ENCODE results near the gene TEC. TPM values are rescaled to one million over a fixed set of nuclear protein-coding genes. Genes with fewer than 3 reads are reported as not detected.
A peak's percentile ranks its signal among the peaks of the same experiment; 100 is the strongest.

TEC gene
- total RNA-seq, 5 donors from 2014 or later (not counting 1 experiment from before 2014, with no cell fraction given), result 1.7 to 5.4 (median 2.5) TPM

DNA sequence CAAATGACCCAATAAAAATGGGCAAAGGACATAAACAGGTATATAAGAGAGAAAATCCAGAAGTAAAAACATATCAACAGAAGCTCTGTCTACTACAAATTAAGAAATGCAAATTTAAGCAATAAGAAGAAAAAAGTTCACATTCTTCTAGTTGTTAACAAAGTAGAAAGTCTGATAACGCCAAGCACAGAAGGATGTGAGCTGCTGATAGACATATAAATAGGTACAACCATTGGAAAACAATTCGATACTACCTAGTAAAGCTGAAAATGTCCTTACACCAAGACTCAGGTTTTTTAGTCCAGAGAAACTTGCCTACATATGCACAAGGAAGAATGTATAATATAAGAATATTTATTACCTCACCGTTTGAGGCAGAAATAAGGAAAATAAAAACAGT lies 35.9 kb upstream of the TEC start:
- H3K4me3 ChIP-seq (ENCODE audit: control insufficient read depth in 1 of 2, extremely low read depth in 1 of 2, low read length in 1 of 2), result no peak overlapping the region
- Mint-ChIP-seq H3K4me1 (no peaks in the 10 kb centered on the region), H3K27ac (no peak overlapping the region), H3K4me3 (no peak overlapping the region), H3K27me3 (peaks cover 9 to 15% of the 10 kb centered on the region in 2 donors), H3K9me3 (no peaks in the 10 kb centered on the region), H3K36me3 (no peaks in the 10 kb centered on the region)
- no peaks in the 10 kb centered on the region for H3K9me3 ChIP-seq
- no peak for ATAC-seq (replicated peaks in 1 of 4)
- DNase-seq, result no peak
- ChIA-PET POLR2A (no interaction called here), CTCF (interaction anchor here in 1 of 2 donors (1.1 kb wide), 1 partner anchor 15 kb away, joined by 3 read pairs; no protein-coding TSS in a partner anchor)
- no CpG with 5 or more reads among the region's 3 CpGs for WGBS (ENCODE audit: insufficient coverage)
- H3K4me1 ChIP-seq (ENCODE audit: control insufficient read depth in 1 of 2, extremely low read depth in 1 of 2, insufficient read depth in 2 of 2, low read length in 2 of 2), result no peaks in the 10 kb centered on the region
- H3K27ac ChIP-seq (ENCODE audit: low read length), result no peak overlapping the region
- no peaks in the 10 kb centered on the region for H3K36me3 ChIP-seq (ENCODE audit: control insufficient read depth in 2 of 2, extremely low read depth in 1 of 2, insufficient read depth in 1 of 2, low read length in 1 of 2)
- no peaks in the 10 kb centered on the region for H3K27me3 ChIP-seq (replicated peaks in 1 of 2; ENCODE audit: control insufficient read depth in 2 of 2, extremely low read depth in 1 of 2, insufficient read depth in 2 of 2, low read length in 1 of 2)

DNA sequence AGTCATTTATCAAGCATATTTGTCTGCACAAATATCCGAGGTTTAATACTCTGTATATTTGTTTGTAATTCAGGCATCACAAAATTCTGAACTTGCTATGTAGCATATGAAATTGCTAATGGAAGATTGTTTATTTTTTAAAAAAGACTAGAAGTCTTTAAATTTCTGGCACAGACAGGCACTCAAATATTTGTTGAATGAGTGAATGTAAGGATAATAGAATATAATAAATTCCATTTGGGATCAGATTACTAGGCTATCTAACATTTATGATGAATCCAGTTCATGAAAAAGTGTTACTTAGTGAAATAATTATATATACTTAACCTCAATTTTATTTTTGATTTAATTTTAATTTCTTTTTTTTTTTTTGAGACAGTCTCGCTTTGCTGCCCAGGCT lies 30.4 kb upstream of the TEC start:
- H3K4me1 ChIP-seq (ENCODE audit: control insufficient read depth in 1 of 2, extremely low read depth in 1 of 2, insufficient read depth in 2 of 2, low read length in 2 of 2), result no peaks in the 10 kb centered on the region
- no peak overlapping the region for H3K4me3 ChIP-seq (ENCODE audit: control insufficient read depth in 1 of 2, extremely low read depth in 1 of 2, low read length in 1 of 2)
- Mint-ChIP-seq H3K27ac (no peak overlapping the region), H3K27me3 (peaks cover 11 to 19% of the 10 kb centered on the region in 2 donors), H3K4me1 (peaks cover 4 to 13% (median 6%) of the 10 kb centered on the region in 3 donors), H3K36me3 (no peaks in the 10 kb centered on the region), H3K4me3 (no peak overlapping the region), H3K9me3 (no peaks in the 10 kb centered on the region)
- no peak overlapping the region for H3K27ac ChIP-seq (ENCODE audit: low read length)
- CTCF ChIA-PET, result no interaction called here
- WGBS (ENCODE audit: insufficient coverage), result no CpG with 5 or more reads among the region's 2 CpGs
- ATAC-seq (replicated peaks in 1 of 4), result no peak
- no peaks in the 10 kb centered on the region for H3K27me3 ChIP-seq (replicated peaks in 1 of 2; ENCODE audit: control insufficient read depth in 2 of 2, extremely low read depth in 1 of 2, insufficient read depth in 2 of 2, low read length in 1 of 2)
- POLR2A ChIA-PET, result no interaction called here
- H3K9me3 ChIP-seq, result no peaks in the 10 kb centered on the region
- no peaks in the 10 kb centered on the region for H3K36me3 ChIP-seq (ENCODE audit: control insufficient read depth in 2 of 2, extremely low read depth in 1 of 2, insufficient read depth in 1 of 2, low read length in 1 of 2)
- no peak for DNase-seq

DNA sequence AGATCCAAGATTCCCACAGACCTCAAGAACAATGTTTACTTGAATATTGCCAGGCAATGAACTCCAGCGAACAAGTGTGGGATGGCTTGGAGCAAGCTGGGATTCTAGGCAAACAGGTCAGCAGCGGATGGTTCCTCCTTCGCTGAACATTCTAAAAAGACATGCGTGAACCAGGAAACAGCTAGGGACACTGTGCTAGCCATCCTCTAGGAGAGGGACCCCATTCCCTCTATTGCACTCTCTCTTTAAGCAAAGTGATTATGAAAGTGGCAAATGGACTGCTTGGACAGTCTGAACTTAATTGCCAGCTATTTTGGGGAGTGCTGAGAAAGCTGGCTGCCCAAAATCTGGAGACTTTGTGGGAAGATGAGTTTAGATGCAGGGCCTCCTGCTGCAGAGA lies 29.9 kb upstream of the TEC start:
- no peak overlapping the region for H3K4me3 Mint-ChIP-seq
- ChIA-PET CTCF (no interaction called here), POLR2A (no interaction called here)
- H3K4me1 Mint-ChIP-seq, result peaks cover 4 to 13% (median 6%) of the 10 kb centered on the region in 3 donors
- no peak overlapping the region for H3K27ac Mint-ChIP-seq
- no peak for ATAC-seq (replicated peaks in 1 of 4)
- no peak for DNase-seq
- H3K36me3 Mint-ChIP-seq, result no peaks in the 10 kb centered on the region
- Histone ChIP-seq H3K36me3 (ENCODE audit: control insufficient read depth in 2 of 2, extremely low read depth in 1 of 2, insufficient read depth in 1 of 2, low read length in 1 of 2) (no peaks in the 10 kb centered on the region), H3K27me3 (replicated peaks in 1 of 2; ENCODE audit: control insufficient read depth in 2 of 2, extremely low read depth in 1 of 2, insufficient read depth in 2 of 2, low read length in 1 of 2) (no peaks in the 10 kb centered on the region), H3K27ac (ENCODE audit: low read length) (no peak overlapping the region), H3K4me1 (ENCODE audit: control insufficient read depth in 1 of 2, extremely low read depth in 1 of 2, insufficient read depth in 2 of 2, low read length in 2 of 2) (no peaks in the 10 kb centered on the region), H3K9me3 (no peaks in the 10 kb centered on the region), H3K4me3 (ENCODE audit: control insufficient read depth in 1 of 2, extremely low read depth in 1 of 2, low read length in 1 of 2) (no peak overlapping the region)
- H3K27me3 Mint-ChIP-seq, result peaks cover 11 to 19% of the 10 kb centered on the region in 2 donors
- H3K9me3 Mint-ChIP-seq, result no peaks in the 10 kb centered on the region
- 100% methylated on average over 1 of the region's 4 CpGs for WGBS (ENCODE audit: insufficient coverage)

DNA sequence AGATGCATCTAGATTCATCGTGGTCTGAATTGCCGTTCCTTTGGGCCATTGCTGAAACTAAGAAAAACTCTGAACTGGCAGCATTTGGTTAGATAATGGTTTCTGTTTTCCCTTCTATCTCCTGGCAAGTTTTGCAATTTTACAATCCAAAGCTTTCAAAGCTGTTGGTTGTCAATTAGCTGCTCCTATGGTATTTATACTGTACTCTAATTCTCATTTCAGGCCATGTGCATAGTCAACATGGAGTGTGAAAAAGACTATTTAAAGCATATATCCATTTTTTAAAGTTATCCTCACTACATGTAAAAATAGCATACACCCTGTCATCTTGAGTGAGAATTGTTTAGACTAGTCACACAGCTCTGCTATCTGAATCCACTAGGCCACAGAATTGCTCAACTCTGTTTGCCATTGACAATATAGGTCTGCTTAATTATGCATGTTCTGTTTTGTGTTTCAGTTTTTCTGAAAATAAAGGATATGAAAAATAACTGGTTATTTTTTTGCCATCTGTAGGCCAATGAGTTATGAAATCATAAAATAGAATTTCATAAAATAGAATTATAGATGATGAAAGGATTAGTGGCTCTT lies 27.7 kb upstream of the TEC start:
- H3K36me3 ChIP-seq (ENCODE audit: control insufficient read depth in 2 of 2, extremely low read depth in 1 of 2, insufficient read depth in 1 of 2, low read length in 1 of 2), result no peaks in the 10 kb centered on the region
- no CpG with 5 or more reads among the region's 2 CpGs for WGBS (ENCODE audit: insufficient coverage)
- ATAC-seq (replicated peaks in 1 of 4) (no peak), DNase-seq (no peak)
- H3K4me3 ChIP-seq (ENCODE audit: control insufficient read depth in 1 of 2, extremely low read depth in 1 of 2, low read length in 1 of 2), result no peak overlapping the region
- CTCF ChIA-PET, result no interaction called here
- no peak overlapping the region for H3K27ac ChIP-seq (ENCODE audit: low read length)
- Mint-ChIP-seq H3K4me3 (no peak overlapping the region), H3K4me1 (peaks cover 4 to 13% (median 6%) of the 10 kb centered on the region in 3 donors), H3K27me3 (peaks cover 7 to 12% of the 10 kb centered on the region in 2 donors), H3K27ac (no peak overlapping the region), H3K36me3 (no peaks in the 10 kb centered on the region), H3K9me3 (no peaks in the 10 kb centered on the region)
- POLR2A ChIA-PET, result no interaction called here
- no peaks in the 10 kb centered on the region for H3K4me1 ChIP-seq (ENCODE audit: control insufficient read depth in 1 of 2, extremely low read depth in 1 of 2, insufficient read depth in 2 of 2, low read length in 2 of 2)
- no peaks in the 10 kb centered on the region for H3K27me3 ChIP-seq (replicated peaks in 1 of 2; ENCODE audit: control insufficient read depth in 2 of 2, extremely low read depth in 1 of 2, insufficient read depth in 2 of 2, low read length in 1 of 2)
- no peaks in the 10 kb centered on the region for H3K9me3 ChIP-seq

DNA sequence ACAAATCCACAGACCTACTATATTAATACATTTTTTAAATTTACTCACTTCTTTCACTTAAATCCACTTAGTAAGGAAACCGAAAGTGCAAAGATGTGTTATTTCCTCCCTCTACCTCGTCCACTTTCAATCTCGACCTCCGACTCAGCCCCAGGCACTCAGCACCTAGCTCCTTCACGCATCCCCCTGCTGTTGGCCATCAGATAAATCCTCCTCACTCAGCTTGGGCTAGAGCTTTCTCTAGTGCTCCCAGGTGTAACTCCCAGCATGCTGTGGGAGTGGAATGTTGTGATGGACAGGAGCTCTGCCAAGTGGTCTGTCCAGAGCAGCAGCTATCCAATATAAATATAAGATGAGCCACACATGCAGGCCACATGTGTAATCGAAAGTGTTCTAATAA lies 26.7 kb upstream of the TEC start:
- DNase-seq, result peak in 7 of 35 experiments; percentile 1 to 9 (median 8)

DNA sequence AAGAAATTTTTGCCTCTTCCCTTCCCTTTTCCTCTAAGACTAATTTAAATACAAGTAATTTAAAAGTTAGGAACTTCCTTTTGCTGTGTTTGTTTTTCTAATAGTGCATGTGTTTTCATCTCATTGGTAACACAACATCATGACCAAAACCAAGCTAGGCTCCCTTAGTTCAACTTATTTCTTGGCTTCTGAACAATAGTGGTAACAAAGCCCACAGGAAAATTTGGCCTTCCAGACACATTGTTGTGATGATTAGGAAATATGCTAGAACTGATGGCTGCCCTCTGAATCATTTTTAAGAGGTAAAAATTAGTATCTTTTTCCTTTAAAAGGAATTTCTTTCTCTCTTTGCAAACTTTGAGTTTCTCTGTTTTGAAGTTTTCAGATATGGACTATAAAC lies 25.5 kb upstream of the TEC start:
- H3K4me3 Mint-ChIP-seq, result no peak overlapping the region
- no peaks in the 10 kb centered on the region for H3K9me3 Mint-ChIP-seq
- H3K27me3 Mint-ChIP-seq, result peaks cover 2 to 5% of the 10 kb centered on the region in 2 donors
- Histone ChIP-seq H3K27me3 (replicated peaks in 1 of 2; ENCODE audit: control insufficient read depth in 2 of 2, extremely low read depth in 1 of 2, insufficient read depth in 2 of 2, low read length in 1 of 2) (no peaks in the 10 kb centered on the region), H3K4me1 (ENCODE audit: control insufficient read depth in 1 of 2, extremely low read depth in 1 of 2, insufficient read depth in 2 of 2, low read length in 2 of 2) (no peaks in the 10 kb centered on the region), H3K36me3 (ENCODE audit: control insufficient read depth in 2 of 2, extremely low read depth in 1 of 2, insufficient read depth in 1 of 2, low read length in 1 of 2) (no peaks in the 10 kb centered on the region), H3K4me3 (ENCODE audit: control insufficient read depth in 1 of 2, extremely low read depth in 1 of 2, low read length in 1 of 2) (no peak overlapping the region), H3K27ac (ENCODE audit: low read length) (no peak overlapping the region), H3K9me3 (no peaks in the 10 kb centered on the region)
- no peaks in the 10 kb centered on the region for H3K36me3 Mint-ChIP-seq
- POLR2A ChIA-PET, result no interaction called here
- DNase-seq (no peak), ATAC-seq (replicated peaks in 1 of 4) (no peak)
- H3K27ac Mint-ChIP-seq, result no peak overlapping the region
- H3K4me1 Mint-ChIP-seq, result peaks cover 4 to 13% (median 6%) of the 10 kb centered on the region in 3 donors
- CTCF ChIA-PET, result interaction anchor here in 1 of 2 donors (1.3 kb wide), 1 partner anchor 20 kb away, joined by 3 read pairs; no protein-coding TSS in a partner anchor

More for the DNA sequence above, 26.7 kb upstream of the TEC start:
- Histone ChIP-seq H3K27me3 (replicated peaks in 1 of 2; ENCODE audit: control insufficient read depth in 2 of 2, extremely low read depth in 1 of 2, insufficient read depth in 2 of 2, low read length in 1 of 2) (no peaks in the 10 kb centered on the region), H3K4me1 (ENCODE audit: control insufficient read depth in 1 of 2, extremely low read depth in 1 of 2, insufficient read depth in 2 of 2, low read length in 2 of 2) (no peaks in the 10 kb centered on the region), H3K4me3 (ENCODE audit: control insufficient read depth in 1 of 2, extremely low read depth in 1 of 2, low read length in 1 of 2) (no peak overlapping the region), H3K36me3 (ENCODE audit: control insufficient read depth in 2 of 2, extremely low read depth in 1 of 2, insufficient read depth in 1 of 2, low read length in 1 of 2) (no peaks in the 10 kb centered on the region), H3K9me3 (no peaks in the 10 kb centered on the region), H3K27ac (ENCODE audit: low read length) (no peak overlapping the region)
- POLR2A ChIA-PET, result no interaction called here
- CTCF ChIA-PET, result no interaction called here
- Mint-ChIP-seq H3K4me3 (peak overlapping the region; percentile 17 to 34 (median 28)), H3K27me3 (peaks cover 4 to 7% of the 10 kb centered on the region in 2 donors), H3K9me3 (no peaks in the 10 kb centered on the region), H3K4me1 (peaks cover 4 to 13% (median 6%) of the 10 kb centered on the region in 3 donors), H3K27ac (peak overlapping the region in 1 of 2 donors; percentile 37), H3K36me3 (no peaks in the 10 kb centered on the region)
- 73% methylated on average over 2 of the region's 6 CpGs for WGBS (ENCODE audit: insufficient coverage)
- peak in 2 of 4 experiments; percentile 39 to 40 for ATAC-seq (replicated peaks in 1 of 4)

Data from T-cell (primary cell).